Rectal smooth muscle tissue (tissue), 1 donor: Measurements from ENCODE around the gene SERBP1.

Source experiments
- H3K27ac ChIP-seq: one replicate; pipeline ENCODE4 v1.7.0; 2013; ENCODE audit warnings: low read depth, low read length, inconsistent platforms
- H3K27me3 ChIP-seq: one replicate; pipeline ENCODE4 v1.7.0; 2013; ENCODE audit warnings: low read length; ENCODE audit not compliant: control insufficient read depth, insufficient read depth
- H3K36me3 ChIP-seq: one replicate; pipeline ENCODE4 v1.7.0; 2013; ENCODE audit warnings: low read length; ENCODE audit not compliant: control insufficient read depth, insufficient read depth
- H3K4me1 ChIP-seq: one replicate; pipeline ENCODE4 v1.7.0; 2013; ENCODE audit warnings: low read length; ENCODE audit not compliant: control insufficient read depth, insufficient read depth
- H3K4me3 ChIP-seq: one replicate; pipeline ENCODE4 v1.7.0; 2013; ENCODE audit warnings: low read length
- H3K9ac ChIP-seq: one replicate; pipeline ENCODE4 v1.7.0; 2013; ENCODE audit warnings: low read length

Gene SERBP1

DNA sequence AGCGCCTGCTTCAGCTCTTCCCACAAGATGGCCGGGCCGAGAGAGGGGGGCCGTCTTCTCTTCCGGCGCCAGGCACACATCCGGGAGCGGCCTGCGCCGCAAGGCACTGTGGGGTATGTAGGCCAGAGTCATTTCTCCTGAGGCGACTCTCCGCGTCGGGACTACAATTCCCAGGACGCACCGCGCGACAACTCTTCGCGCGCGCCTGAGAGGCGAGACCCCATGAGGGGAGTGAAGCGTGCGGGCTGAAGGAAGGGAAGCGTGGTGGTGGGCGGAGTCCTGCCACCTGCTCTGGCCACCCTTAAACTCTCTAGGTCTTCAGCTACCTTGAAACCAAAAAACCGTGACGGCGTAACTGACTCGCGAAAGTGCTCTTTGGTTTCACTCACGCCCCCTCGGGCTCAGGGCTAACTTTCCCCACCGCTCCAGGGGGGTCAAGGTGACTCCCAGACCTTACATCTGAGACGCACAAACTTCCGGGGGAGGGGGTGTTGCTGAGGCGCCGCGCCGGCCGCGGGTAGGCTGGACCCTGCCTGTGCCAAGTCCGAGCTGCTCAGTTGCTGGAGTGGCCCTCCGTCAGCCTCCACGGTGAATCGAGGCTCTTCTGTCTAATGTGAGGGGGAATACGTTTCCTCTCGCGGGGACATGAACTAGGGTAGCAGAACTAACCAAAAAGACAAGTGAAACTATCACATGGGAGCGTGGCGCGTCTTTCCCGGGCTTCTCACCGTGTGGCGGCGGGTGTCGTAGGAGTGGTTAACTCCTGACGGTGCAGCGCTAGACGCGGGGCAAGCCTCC, at the start of gene SERBP1:
TSS of gene SERBP1 (minus strand) at position 45 of the 798 bp plus-strand sequence. CDS start 102 bp downstream, outside the sequence.
- Histone ChIP-seq H3K27me3 (no peaks in the 10 kb centered on the region), H3K4me1 (peaks cover 15% of the 10 kb centered on the region), H3K27ac (peak within 1 kb of the TSS; percentile 91), H3K36me3 (peaks cover 4% of the 10 kb centered on the region), H3K4me3 (peak within 1 kb of the TSS; percentile 90), H3K9ac (peak within 1 kb of the TSS; percentile 84)

DNA sequence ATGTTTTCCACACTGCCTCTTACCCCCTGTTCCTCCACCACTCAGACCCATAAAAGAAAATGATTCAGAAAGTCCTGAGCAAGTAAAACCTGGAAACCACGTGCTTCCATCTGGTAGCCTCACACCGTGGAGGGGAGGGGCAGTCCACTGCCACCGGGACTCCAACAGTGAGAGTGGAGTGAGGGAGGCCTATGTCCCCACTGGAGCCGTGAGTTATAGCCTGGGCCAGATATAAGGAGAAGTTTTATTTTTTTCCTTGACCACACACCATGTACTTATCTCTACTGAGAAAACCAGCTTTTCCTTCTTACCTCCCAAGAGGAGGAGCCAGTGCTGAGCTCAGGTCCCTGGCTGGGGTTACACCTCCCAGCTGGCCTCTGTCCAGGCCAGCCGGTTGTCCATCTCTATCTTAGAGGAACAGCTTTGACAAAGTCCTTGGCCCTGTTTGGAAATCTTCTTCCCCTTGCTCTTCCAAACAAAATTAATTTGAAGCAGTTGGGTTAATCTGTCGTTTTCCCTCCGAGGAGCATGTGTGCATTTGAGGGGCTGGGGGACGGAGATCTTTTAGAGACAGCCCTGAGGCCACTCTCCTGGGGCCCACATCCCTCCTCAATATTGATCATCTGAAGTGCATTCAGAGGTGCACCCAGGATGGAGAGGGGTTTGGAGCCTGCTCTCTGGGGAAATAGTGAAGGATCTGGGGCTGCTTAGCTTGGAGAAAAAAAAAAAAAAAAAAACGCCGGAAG, 49.1 kb upstream of the SERBP1 start:
- no peak overlapping the region for H3K9ac ChIP-seq
- no peaks in the 10 kb centered on the region for H3K27me3 ChIP-seq
- H3K36me3 ChIP-seq, result no peaks in the 10 kb centered on the region
- H3K27ac ChIP-seq, result no peak overlapping the region
- H3K4me1 ChIP-seq, result no peaks in the 10 kb centered on the region
- H3K4me3 ChIP-seq, result no peak overlapping the region

- Histone ChIP-seq H3K4me1 (no peaks in the 10 kb centered on the region), H3K9ac (no peak overlapping the region), H3K27me3 (no peaks in the 10 kb centered on the region), H3K36me3 (no peaks in the 10 kb centered on the region), H3K27ac (no peak overlapping the region), H3K4me3 (no peak overlapping the region)
These were observed 46.7 kb upstream of the SERBP1 start for GRCh38 chr1:67476906-67477305.

DNA sequence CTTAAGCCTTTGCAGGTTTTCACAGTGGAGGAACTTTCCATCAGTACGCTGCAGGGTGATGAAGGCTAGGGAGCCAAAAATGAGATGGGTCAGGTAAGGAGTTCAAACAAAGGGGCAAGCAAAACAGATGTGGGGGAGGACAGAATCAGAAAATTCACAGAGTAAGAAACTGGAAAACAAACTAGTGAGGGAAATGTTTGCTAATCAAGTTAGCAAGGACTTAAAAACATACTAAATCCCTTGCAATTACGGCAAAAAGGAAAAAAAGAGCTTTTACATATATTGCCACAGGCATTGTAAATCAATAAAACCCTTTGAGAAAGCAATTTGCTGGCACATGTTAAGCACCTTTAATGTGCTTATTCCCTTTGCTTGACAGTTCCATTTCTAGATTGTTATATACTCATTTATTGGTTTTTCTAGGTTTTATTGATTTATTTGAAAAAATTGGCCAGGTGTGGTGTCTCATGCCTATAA, 45.8 kb upstream of the SERBP1 start:
- Histone ChIP-seq H3K27ac (no peak overlapping the region), H3K9ac (no peak overlapping the region), H3K4me1 (no peaks in the 10 kb centered on the region), H3K27me3 (no peaks in the 10 kb centered on the region), H3K4me3 (no peak overlapping the region), H3K36me3 (no peaks in the 10 kb centered on the region)

DNA sequence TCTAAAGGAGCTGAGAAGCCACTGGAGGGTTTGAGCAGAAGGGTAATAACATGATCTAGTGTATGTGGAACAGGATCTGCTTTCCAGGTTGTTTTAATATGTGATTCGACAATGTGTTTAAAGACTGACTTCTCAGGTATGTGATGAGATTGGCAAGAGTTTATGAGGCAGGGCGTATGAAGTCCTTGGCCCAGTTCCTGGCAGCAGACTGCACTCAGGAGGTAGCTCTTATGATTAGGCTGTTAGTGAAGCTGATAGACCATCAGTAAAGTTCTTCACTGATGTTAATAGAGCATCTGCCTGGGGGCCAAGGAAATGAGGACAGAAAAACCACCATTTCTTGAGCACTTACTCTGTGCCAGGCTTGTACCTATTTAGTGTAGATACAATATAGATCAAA, 41.9 kb upstream of the SERBP1 start:
- Histone ChIP-seq H3K4me3 (no peak overlapping the region), H3K27ac (no peak overlapping the region), H3K9ac (no peak overlapping the region), H3K36me3 (no peaks in the 10 kb centered on the region), H3K4me1 (no peaks in the 10 kb centered on the region), H3K27me3 (no peaks in the 10 kb centered on the region)

DNA sequence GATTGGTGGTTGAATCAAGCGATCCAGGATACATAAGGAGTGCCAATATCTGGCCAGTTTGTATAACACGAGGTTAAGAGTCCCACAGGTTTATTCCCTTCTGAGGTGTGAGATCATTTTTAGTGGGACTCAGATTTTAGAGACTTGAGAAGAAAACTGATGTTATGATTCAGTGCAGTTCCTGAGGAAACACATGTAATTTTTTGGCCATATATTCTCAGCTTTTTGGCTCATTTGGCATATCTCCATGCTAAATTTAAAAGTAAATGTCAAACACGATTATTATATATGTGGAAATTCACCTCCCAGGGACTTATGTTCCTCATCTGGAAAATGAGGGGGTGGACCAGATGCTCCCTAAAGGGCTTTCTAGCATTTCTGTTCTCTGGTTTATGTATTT, 39.2 kb upstream of the SERBP1 start:
- H3K36me3 ChIP-seq, result no peaks in the 10 kb centered on the region
- no peak overlapping the region for H3K9ac ChIP-seq
- no peak overlapping the region for H3K4me3 ChIP-seq
- no peaks in the 10 kb centered on the region for H3K27me3 ChIP-seq
- no peaks in the 10 kb centered on the region for H3K4me1 ChIP-seq
- H3K27ac ChIP-seq, result no peak overlapping the region

GRCh38 chr1:67468066-67468718, 38.0 kb upstream of the SERBP1 start:
- Histone ChIP-seq H3K4me3 (no peak overlapping the region), H3K9ac (no peak overlapping the region), H3K36me3 (no peaks in the 10 kb centered on the region), H3K27me3 (no peaks in the 10 kb centered on the region), H3K4me1 (no peaks in the 10 kb centered on the region), H3K27ac (no peak overlapping the region)

DNA sequence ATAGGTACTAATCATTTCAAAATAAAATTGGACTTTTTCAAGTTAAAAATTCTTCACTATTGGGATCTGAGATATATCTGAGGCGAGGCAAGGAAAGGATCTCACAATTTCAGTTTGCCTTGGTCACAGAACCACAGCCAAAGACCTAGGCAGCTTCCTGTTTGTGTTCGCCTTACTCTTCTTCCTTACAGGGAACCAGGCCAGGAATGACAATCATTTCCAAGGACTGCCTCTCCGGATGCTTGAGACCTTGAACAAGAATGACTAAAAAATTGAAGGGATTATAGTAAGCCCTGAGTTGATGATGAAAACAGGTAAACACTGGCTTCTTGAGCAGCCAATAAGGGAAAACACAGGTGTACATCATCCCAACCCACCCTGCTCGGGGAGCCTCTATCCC, 35.2 kb upstream of the SERBP1 start:
- H3K27ac ChIP-seq, result no peak overlapping the region
- H3K9ac ChIP-seq, result no peak overlapping the region
- H3K4me1 ChIP-seq, result no peaks in the 10 kb centered on the region
- no peaks in the 10 kb centered on the region for H3K36me3 ChIP-seq
- no peak overlapping the region for H3K4me3 ChIP-seq
- H3K27me3 ChIP-seq, result no peaks in the 10 kb centered on the region

DNA sequence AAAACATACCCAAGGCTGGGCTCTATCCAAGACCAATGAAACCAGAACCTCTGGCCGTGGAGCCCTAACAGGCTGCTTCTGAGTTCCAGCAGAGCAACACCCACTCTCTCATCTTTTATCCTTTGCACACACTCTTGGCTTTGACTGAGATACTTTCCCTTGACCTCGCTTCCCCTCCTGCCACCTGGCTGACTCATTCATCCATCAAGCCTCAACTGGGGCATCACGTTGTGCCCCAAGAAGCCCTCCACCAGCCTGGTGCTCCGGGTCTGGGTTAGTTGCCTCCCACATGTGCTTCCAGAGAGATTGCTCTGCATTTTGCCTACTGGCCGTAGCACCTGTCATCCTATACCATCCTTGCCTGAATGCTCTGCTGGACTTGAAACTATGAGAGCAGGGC, 34.5 kb upstream of the SERBP1 start:
- Histone ChIP-seq H3K27ac (no peak overlapping the region), H3K4me1 (no peaks in the 10 kb centered on the region), H3K9ac (no peak overlapping the region), H3K36me3 (no peaks in the 10 kb centered on the region), H3K27me3 (no peaks in the 10 kb centered on the region), H3K4me3 (no peak overlapping the region)

DNA sequence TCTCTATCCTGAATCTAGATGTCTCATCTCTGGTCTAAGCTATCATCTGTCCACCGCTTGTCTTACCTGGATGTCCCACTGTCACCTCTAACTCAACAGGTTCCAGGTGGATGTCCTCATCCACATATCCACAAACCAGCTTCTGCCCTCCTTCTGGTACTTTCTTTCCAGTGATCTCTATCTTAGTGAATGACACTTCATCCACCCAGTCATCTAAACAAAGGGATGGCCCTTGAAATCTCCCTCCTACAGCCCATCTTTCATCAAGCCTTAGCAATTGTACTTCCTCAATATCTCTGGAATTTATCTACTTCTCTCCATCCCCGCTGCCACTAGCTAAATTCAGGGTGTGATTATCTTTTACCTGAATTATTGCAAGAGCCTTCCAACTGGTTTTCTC, 33.9 kb upstream of the SERBP1 start:
- Histone ChIP-seq H3K4me3 (no peak overlapping the region), H3K36me3 (no peaks in the 10 kb centered on the region), H3K27ac (no peak overlapping the region), H3K27me3 (no peaks in the 10 kb centered on the region), H3K4me1 (no peaks in the 10 kb centered on the region), H3K9ac (no peak overlapping the region)

GRCh38 chr1:67463298-67463955, 33.2 kb upstream of the SERBP1 start:
- no peak overlapping the region for H3K4me3 ChIP-seq
- no peaks in the 10 kb centered on the region for H3K4me1 ChIP-seq
- H3K9ac ChIP-seq, result no peak overlapping the region

More at GRCh38 chr1:67463298-67463955, 33.2 kb upstream of the SERBP1 start:
- no peaks in the 10 kb centered on the region for H3K27me3 ChIP-seq
- no peaks in the 10 kb centered on the region for H3K36me3 ChIP-seq
- no peak overlapping the region for H3K27ac ChIP-seq
